Epithelial cell of esophagus (primary cell): ENCODE data around the gene DOHH.

Experiments used
- DNase-seq: peaks from one replicate; pipeline ENCODE4 v3.0.0; 2010; ENCODE audit warnings: low read depth
- H3K4me3 ChIP-seq: 2 replicates; pipeline ENCODE4 v1.5.1; 2011; ENCODE audit warnings: mild to moderate bottlenecking, low read length, control low read depth
- CTCF ChIP-seq: IDR thresholded peaks from 2 replicates; pipeline ENCODE4 v1.5.1; 2011; ENCODE audit warnings: low read depth, mild to moderate bottlenecking, low read length, control low read depth, inconsistent platforms; ENCODE audit not compliant: insufficient read depth; ENCODE audit errors: missing control alignments

The DOHH gene

GRCh38 chr19:3468211-3468610, 32.3 kb downstream of the DOHH start:
- no peak for DNase-seq
- no peak for TF ChIP-seq CTCF
- H3K4me3 ChIP-seq, result no peak overlapping the region

GRCh38 chr19:3467437-3468198, 32.9 kb downstream of the DOHH start:
- no peak overlapping the region for H3K4me3 ChIP-seq
- TF ChIP-seq CTCF, result no peak
- no peak for DNase-seq

- DNase-seq, result no peak
- no peak for TF ChIP-seq CTCF
- no peak overlapping the region for H3K4me3 ChIP-seq
Measured at GRCh38 chr19:3466635-3467034, 33.8 kb downstream of the DOHH start.

- DNase-seq, result no peak
- no peak for TF ChIP-seq CTCF
- H3K4me3 ChIP-seq, result no peak overlapping the region
Measured at GRCh38 chr19:3465552-3465951, 34.9 kb downstream of the DOHH start.

GRCh38 chr19:3464587-3465235, 35.8 kb downstream of the DOHH start:
- TF ChIP-seq CTCF, result no peak
- no peak overlapping the region for H3K4me3 ChIP-seq
- DNase-seq, result no peak

GRCh38 chr19:3463714-3464586, 36.5 kb downstream of the DOHH start:
- TF ChIP-seq CTCF, result no peak
- no peak for DNase-seq

More at GRCh38 chr19:3463714-3464586, 36.5 kb downstream of the DOHH start:
- no peak overlapping the region for H3K4me3 ChIP-seq
